H1 (cell line): ENCODE results near the gene MAP3K6. TPM values are rescaled to one million over a fixed set of nuclear protein-coding genes. Genes with fewer than 3 reads are reported as not detected.

ENCODE experiments used
- CHD7 ChIP-seq: fragments of 300-600 bp; sonication (generic); IDR thresholded peaks from 2 replicates; pipeline ENCODE4 v1.7.1; 2012; ENCODE audit warnings: low read length, moderate library complexity, mild to moderate bottlenecking, inconsistent platforms; ENCODE audit not compliant: insufficient replicate concordance
- CREB1 ChIP-seq: IDR thresholded peaks from 2 replicates; pipeline ENCODE4 v1.6.1; 2012; ENCODE audit warnings: inconsistent platforms
- KDM5A ChIP-seq: fragments of 200-600 bp; IDR thresholded peaks from 2 replicates; pipeline ENCODE4 v1.7.1; 2012; ENCODE audit warnings: mild to moderate bottlenecking, low read length, inconsistent platforms, mixed read lengths
- SRF ChIP-seq: IDR thresholded peaks from 2 replicates; pipeline ENCODE4 v1.6.1; 2011; ENCODE audit warnings: mild to moderate bottlenecking, low read depth, low read length, moderate library complexity
- polyA plus RNA-seq, 7 experiments: library from polyadenylated mRNA; depleted of rRNA in 3 of 7; stranded (reverse) in 5 of 7; unstranded in 2 of 7; fragments of >200 nt in 5 of 7; fragments of 200-250 nt in 2 of 7; gene quantifications; 1 replicate in 5 of 7; 2 replicates in 1 of 7; 4 replicates in 1 of 7; pipeline versions ENCODE4 v1.2.1 to v1.2.3, GENCODE V29; 2011 to 2013; ENCODE audit warnings: missing spikeins in 2 of 7, mixed read lengths in 2 of 7
- total RNA-seq: library from RNA; stranded (reverse); fragmentation: NEBNext Ultra II Directional; extraction: Animal tissue kit (Norgen Biotek cat#: 25700); gene quantifications from 2 replicates; pipeline ENCODE4 v1.2.1, GENCODE V29; 2021

MAP3K6 gene
- total and polyA plus RNA-seq, 2 of the 8 experiments (the other 6 are each of a cell fraction or from before 2014, with no cell fraction given): 7.4 to 7.6 TPM

GRCh38 chr1:27380766-27381733 lies 14.3 kb upstream of the MAP3K6 start (continued):
- TF ChIP-seq KDM5A (no peak), CHD7 (no peak), SRF (no peak), CREB1 (no peak)
